ENCODE data around the gene RNF123. TPM values are rescaled to one million over a fixed set of nuclear protein-coding genes. Genes with fewer than 3 reads are reported as not detected.

Gene RNF123
- total and polyA plus RNA-seq, 4 donors, result 34.3 to 104 (median 40.2) TPM

GRCh38 chr3:49653621-49654020, 35.7 kb upstream of the RNF123 start:
- TF ChIP-seq HNF4G (IDR thresholded peaks at IDR 0.05) (no peak), YY1 (IDR thresholded peaks at IDR 0.05) (no peak), GABPA (IDR thresholded peaks at IDR 0.05 in 1 of 2, conservative IDR thresholded peaks at IDR 0.05 in 1 of 2) (no peak), FOXA1 (IDR thresholded peaks at IDR 0.05) (no peak), TAF1 (conservative IDR thresholded peaks at IDR 0.05) (no peak), JUND (IDR thresholded peaks at IDR 0.05) (no peak), ZBTB33 (IDR thresholded peaks at IDR 0.05) (no peak), RXRA (IDR thresholded peaks at IDR 0.05) (no peak), REST (IDR thresholded peaks at IDR 0.05) (no peak), FOXA2 (IDR thresholded peaks at IDR 0.05) (no peak), RAD21 (IDR thresholded peaks at IDR 0.05) (no peak), EGR1 (IDR thresholded peaks at IDR 0.05; ENCODE audit: low read depth in 2 of 2) (no peak), MAX (IDR thresholded peaks at IDR 0.05) (no peak), CTCF (IDR thresholded peaks at IDR 0.05; ENCODE audit: low read depth, low read length, missing input control) (no peak), HNF4A (conservative IDR thresholded peaks at IDR 0.05) (no peak), NR2F2 (IDR thresholded peaks at IDR 0.05) (no peak), SP1 (IDR thresholded peaks at IDR 0.05) (no peak), ATF3 (IDR thresholded peaks at IDR 0.05) (no peak)
- 92% methylated on average over 8 of the region's 8 CpGs for whole genome bisulfite sequencing

More at GRCh38 chr3:49653621-49654020, 35.7 kb upstream of the RNF123 start:
- H3K27me3 ChIP-seq (ENCODE audit: control insufficient read depth in 4 of 4, insufficient read depth in 4 of 4, low read length in 3 of 4), result no peaks in the 10 kb centered on the region
- no peaks in the 10 kb centered on the region for H3K9me3 ChIP-seq (ENCODE audit: control insufficient read depth in 4 of 4, low read length in 3 of 4)
- DNase-seq (ENCODE audit: low spot score), result no peak
- no peak overlapping the region for H3K27ac ChIP-seq (ENCODE audit: low read depth in 1 of 2, low read length in 2 of 2)
- no peaks in the 10 kb centered on the region for H3K4me1 ChIP-seq (ENCODE audit: control insufficient read depth in 4 of 4, insufficient read depth in 4 of 4, low read length in 3 of 4)
- no peak overlapping the region for H3K9ac ChIP-seq (ENCODE audit: low read depth in 1 of 2, low read length in 2 of 2)
- no peak overlapping the region for H3K4me3 ChIP-seq (ENCODE audit: low read depth in 1 of 3, low read length in 3 of 3)
- no peaks in the 10 kb centered on the region for H3K36me3 ChIP-seq (ENCODE audit: control insufficient read depth in 4 of 4, insufficient read depth in 3 of 4, low read depth in 1 of 4, low read length in 3 of 4)
